ENCODE measurements around the gene DNAJC27. TPM values are rescaled to one million over a fixed set of nuclear protein-coding genes. Genes with fewer than 3 reads are reported as not detected.

DNAJC27 gene
- total RNA-seq, 1 experiment from 2014 or later = 4.6 TPM

DNA sequence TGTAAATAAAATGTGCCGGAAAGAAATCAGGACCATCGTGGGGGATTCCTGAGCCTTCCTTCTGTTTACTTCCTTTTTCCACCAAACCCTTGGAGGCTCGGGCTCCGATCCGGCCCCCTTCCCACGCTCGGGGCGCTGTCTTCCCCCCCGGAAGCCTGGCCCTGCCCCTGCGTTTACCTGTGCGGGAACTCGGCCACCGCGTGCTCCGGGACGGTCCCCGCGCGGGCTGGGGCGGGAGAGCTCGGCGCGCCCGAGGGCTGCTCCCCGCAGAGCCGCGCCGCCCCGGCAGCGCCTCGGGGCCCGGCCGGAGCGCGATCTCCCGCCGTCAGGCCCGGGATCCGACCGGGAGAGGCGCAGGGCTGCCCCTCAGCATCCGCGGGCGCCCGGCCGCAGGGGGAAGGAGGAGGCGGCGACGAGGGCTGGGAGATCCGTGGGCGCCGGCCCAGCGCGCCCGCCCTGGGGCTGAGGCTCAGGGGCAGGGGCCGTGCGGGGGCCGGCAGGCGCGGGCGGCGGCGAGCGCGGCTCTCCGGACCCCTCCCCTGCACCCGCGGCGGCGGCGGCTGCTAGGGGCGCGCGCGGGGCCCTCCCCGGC, 52.2 kb downstream of the DNAJC27 start (continued):
- TF ChIP-seq, protein P1, sequence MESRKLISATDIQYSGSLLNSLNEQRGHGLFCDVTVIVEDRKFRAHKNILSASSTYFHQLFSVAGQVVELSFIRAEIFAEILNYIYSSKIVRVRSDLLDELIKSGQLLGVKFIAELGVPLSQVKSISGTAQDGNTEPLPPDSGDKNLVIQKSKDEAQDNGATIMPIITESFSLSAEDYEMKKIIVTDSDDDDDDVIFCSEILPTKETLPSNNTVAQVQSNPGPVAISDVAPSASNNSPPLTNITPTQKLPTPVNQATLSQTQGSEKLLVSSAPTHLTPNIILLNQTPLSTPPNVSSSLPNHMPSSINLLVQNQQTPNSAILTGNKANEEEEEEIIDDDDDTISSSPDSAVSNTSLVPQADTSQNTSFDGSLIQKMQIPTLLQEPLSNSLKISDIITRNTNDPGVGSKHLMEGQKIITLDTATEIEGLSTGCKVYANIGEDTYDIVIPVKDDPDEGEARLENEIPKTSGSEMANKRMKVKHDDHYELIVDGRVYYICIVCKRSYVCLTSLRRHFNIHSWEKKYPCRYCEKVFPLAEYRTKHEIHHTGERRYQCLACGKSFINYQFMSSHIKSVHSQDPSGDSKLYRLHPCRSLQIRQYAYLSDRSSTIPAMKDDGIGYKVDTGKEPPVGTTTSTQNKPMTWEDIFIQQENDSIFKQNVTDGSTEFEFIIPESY (IDR thresholded peaks at IDR 0.05; ENCODE audit: extremely low read depth, insufficient replicate concordance, low read length) = no peak
- TF ChIP-seq YY1 (IDR thresholded peaks at IDR 0.05; ENCODE audit: extremely low read depth, insufficient replicate concordance, low read depth, low read length) (no peak), JUND (IDR thresholded peaks at IDR 0.05) (no peak), TCF7L2 (IDR thresholded peaks at IDR 0.05; ENCODE audit: borderline replicate concordance, extremely low read depth, insufficient read depth, insufficient read length) (no peak), SP1 (IDR thresholded peaks at IDR 0.05; ENCODE audit: low read depth) (no peak), ZFX (IDR thresholded peaks at IDR 0.05) (peak; percentile 71), EZH2phosphoT487 (IDR thresholded peaks at IDR 0.05; ENCODE audit: borderline replicate concordance) (no peak), CEBPB (IDR thresholded peaks at IDR 0.05; ENCODE audit: low read depth) (no peak), POLR2A (IDR thresholded peaks at IDR 0.05; ENCODE audit: borderline replicate concordance, extremely low read depth, insufficient read depth, insufficient read length) (peak; percentile 18), ZNF274 (IDR thresholded peaks at IDR 0.05; ENCODE audit: low read depth, low read length) (no peak), SIN3A (IDR thresholded peaks at IDR 0.05; ENCODE audit: low read depth) (no peak), EZH2 (IDR thresholded peaks at IDR 0.05) (no peak)
- TF ChIP-seq, protein P2, sequence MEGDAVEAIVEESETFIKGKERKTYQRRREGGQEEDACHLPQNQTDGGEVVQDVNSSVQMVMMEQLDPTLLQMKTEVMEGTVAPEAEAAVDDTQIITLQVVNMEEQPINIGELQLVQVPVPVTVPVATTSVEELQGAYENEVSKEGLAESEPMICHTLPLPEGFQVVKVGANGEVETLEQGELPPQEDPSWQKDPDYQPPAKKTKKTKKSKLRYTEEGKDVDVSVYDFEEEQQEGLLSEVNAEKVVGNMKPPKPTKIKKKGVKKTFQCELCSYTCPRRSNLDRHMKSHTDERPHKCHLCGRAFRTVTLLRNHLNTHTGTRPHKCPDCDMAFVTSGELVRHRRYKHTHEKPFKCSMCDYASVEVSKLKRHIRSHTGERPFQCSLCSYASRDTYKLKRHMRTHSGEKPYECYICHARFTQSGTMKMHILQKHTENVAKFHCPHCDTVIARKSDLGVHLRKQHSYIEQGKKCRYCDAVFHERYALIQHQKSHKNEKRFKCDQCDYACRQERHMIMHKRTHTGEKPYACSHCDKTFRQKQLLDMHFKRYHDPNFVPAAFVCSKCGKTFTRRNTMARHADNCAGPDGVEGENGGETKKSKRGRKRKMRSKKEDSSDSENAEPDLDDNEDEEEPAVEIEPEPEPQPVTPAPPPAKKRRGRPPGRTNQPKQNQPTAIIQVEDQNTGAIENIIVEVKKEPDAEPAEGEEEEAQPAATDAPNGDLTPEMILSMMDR (IDR thresholded peaks at IDR 0.05 in 2 of 3, conservative IDR thresholded peaks at IDR 0.05 in 1 of 3; ENCODE audit: borderline replicate concordance in 1 of 3, insufficient read depth in 1 of 3, low read depth in 2 of 3, low read length in 2 of 3) = no peak

Data from HCT116 (cell line).